HG02884 (cell line): ENCODE measurements around the gene CYP2R1.

Source experiments
- ATAC-seq: cut with Tn5 transposase; IDR thresholded peaks from one replicate; pipeline ENCODE4 v1.9.1; 2021; ENCODE audit warnings: mild to moderate bottlenecking, moderate library complexity; ENCODE audit not compliant: unreplicated experiment

Gene CYP2R1

GRCh38 chr11:14892036-14892556, at the start of gene CYP2R1:
CYP2R1 (minus strand) TSS chr11:14892231; CDS start chr11:14892205, 26 bp downstream.
- peak; percentile 90 for ATAC-seq

GRCh38 chr11:14938936-14939335, 46.9 kb upstream of the CYP2R1 start:
- no peak for ATAC-seq

GRCh38 chr11:14934641-14935351, 42.8 kb upstream of the CYP2R1 start:
- no peak for ATAC-seq

- ATAC-seq: no peak
These were observed 40.4 kb upstream of the CYP2R1 start for GRCh38 chr11:14932447-14932846.

GRCh38 chr11:14930369-14930768, 38.3 kb upstream of the CYP2R1 start:
- no peak for ATAC-seq

- ATAC-seq: no peak
These were observed 35.1 kb upstream of the CYP2R1 start for GRCh38 chr11:14927146-14927545.

GRCh38 chr11:14924318-14924717, 32.3 kb upstream of the CYP2R1 start:
- ATAC-seq: no peak

GRCh38 chr11:14916403-14916802, 24.4 kb upstream of the CYP2R1 start:
- no peak for ATAC-seq

GRCh38 chr11:14914536-14914935, 22.5 kb upstream of the CYP2R1 start:
- no peak for ATAC-seq

GRCh38 chr11:14908214-14908880, 16.3 kb upstream of the CYP2R1 start:
- ATAC-seq: peak; percentile 24

GRCh38 chr11:14907411-14908213, 15.6 kb upstream of the CYP2R1 start:
- peak; percentile 42 for ATAC-seq

- ATAC-seq: no peak
These were observed 15.0 kb upstream of the CYP2R1 start for GRCh38 chr11:14906993-14907392.

- no peak for ATAC-seq
These were observed 14.5 kb upstream of the CYP2R1 start for GRCh38 chr11:14906578-14906977.

GRCh38 chr11:14905104-14906033, 13.3 kb upstream of the CYP2R1 start:
- peak; percentile 52 for ATAC-seq

- ATAC-seq: peak; percentile 42
These were observed 12.7 kb upstream of the CYP2R1 start for GRCh38 chr11:14904745-14905103.

- no peak for ATAC-seq
These were observed 10.8 kb upstream of the CYP2R1 start for GRCh38 chr11:14902650-14903350.

- ATAC-seq: no peak
These were observed 6.9 kb upstream of the CYP2R1 start for GRCh38 chr11:14898906-14899305.

GRCh38 chr11:14898355-14898754, 6.3 kb upstream of the CYP2R1 start:
- ATAC-seq: no peak

GRCh38 chr11:14894657-14895598, 2.9 kb upstream of the CYP2R1 start:
- ATAC-seq: no peak
